GM10266 (cell line): ENCODE measurements around the gene MAGEB3.

Source experiments
- DNase-seq: peaks from one replicate; pipeline ENCODE4 v3.0.0; 2012; ENCODE audit errors: extremely low spot score
- TF ChIP-seq, protein P1 (sequence below): IDR thresholded peaks from 2 replicates; pipeline ENCODE4 v1.5.1; 2012; ENCODE audit warnings: mild to moderate bottlenecking, low read depth; ENCODE audit not compliant: control insufficient read depth, insufficient read depth; ENCODE audit errors: missing control alignments

Gene MAGEB3

DNA sequence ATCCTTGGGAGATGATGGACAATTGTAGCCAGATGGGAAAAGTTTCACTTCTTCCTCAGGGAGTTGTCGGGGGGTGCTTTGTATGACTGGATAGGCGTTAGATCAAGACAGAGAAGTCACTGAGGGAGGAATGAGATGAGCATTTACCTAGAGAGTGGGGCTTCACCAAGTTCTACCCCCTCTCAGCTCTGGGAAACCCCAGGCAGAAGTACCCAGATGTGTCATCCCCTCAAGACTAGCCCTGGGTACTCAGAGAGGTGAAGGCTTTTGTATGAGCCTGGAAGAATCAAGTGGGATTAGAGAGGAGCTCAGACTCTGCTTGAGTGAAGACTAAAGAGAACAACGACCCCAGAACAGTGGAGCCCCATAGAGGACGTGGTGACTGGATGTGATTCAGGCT lies 18.4 kb downstream of the MAGEB3 start:
- DNase-seq, result peak; percentile 5
- TF ChIP-seq, protein P1, sequence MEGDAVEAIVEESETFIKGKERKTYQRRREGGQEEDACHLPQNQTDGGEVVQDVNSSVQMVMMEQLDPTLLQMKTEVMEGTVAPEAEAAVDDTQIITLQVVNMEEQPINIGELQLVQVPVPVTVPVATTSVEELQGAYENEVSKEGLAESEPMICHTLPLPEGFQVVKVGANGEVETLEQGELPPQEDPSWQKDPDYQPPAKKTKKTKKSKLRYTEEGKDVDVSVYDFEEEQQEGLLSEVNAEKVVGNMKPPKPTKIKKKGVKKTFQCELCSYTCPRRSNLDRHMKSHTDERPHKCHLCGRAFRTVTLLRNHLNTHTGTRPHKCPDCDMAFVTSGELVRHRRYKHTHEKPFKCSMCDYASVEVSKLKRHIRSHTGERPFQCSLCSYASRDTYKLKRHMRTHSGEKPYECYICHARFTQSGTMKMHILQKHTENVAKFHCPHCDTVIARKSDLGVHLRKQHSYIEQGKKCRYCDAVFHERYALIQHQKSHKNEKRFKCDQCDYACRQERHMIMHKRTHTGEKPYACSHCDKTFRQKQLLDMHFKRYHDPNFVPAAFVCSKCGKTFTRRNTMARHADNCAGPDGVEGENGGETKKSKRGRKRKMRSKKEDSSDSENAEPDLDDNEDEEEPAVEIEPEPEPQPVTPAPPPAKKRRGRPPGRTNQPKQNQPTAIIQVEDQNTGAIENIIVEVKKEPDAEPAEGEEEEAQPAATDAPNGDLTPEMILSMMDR, result no peak

DNA sequence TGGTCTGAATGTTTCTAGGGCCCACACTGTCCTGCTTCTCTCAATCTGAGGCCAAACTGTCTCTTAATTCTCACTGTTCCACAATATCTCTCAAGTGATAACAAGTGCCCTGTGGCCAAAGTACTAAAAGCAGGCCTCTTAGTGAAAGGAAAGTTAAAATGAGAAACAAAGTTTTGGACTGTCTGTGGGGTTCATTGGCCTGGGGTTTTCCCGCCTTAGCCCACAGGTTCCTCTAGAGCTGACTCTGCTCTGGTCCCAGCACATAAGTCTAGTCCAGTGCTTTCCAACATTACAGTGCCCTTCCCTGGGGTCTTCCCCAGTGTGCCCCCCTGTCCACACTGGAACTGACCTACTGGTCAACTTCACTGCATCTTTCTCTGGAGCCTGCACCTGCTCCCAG lies 22.8 kb downstream of the MAGEB3 start:
- TF ChIP-seq, protein P1, result no peak
- DNase-seq, result peak; percentile 4

DNA sequence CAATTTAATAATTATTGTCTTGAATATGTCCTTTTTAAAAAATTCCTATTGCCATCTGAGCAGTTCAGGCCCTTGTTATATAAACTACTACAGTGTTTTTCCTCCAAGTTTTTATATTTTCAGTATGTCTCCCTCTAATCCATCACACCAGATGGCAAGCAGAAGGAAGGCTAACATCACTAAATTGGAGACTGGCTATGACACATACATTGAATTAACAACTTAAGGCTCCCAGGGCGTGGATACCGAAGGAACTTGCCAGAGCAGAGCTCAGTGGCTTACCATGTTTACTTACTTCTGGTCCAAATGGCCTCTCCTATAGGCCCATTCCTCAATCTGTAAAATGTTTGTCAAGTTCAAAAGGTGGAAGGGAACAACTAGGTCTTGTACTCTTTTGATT lies 29.5 kb downstream of the MAGEB3 start:
- no peak for DNase-seq
- TF ChIP-seq, protein P1, result no peak

DNA sequence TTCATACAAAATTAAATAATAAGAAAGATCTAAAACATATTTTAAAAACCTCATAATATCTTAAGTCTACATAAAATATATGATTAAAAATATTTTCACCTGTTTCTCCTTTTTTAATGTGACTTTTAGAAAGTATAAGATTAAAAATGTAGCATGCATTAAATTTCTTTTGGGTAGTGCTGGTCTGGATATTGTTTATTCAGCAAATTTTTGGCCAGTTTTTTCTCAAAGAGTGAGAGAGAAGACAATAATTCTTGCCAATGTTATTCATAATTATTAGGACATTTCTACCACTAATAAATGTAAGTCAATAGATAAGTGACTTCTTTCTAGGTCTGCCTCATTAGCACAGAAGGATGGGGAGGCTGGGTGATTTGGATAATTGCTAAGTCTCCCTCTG lies 30.6 kb downstream of the MAGEB3 start:
- no peak for DNase-seq
- TF ChIP-seq, protein P1, result no peak

DNA sequence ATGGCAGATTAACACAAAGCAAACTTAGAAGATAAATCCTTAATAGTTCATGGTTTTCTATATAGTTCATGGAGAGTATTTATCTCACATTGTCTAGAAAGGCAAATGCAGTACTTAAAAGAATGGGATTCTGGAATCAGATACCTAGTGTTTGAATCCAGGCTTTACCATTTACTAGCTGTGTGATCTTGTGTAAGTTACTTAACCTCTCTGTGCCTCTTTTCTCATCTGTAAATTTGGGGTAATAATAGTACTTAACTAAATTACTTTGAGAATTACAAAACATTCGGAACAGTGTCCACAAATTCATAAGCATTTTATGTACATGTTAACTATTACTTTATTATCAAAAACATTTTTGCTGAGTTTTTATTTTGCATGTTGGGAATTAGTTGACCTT lies 32.3 kb downstream of the MAGEB3 start:
- TF ChIP-seq, protein P1, result no peak
- no peak for DNase-seq

DNA sequence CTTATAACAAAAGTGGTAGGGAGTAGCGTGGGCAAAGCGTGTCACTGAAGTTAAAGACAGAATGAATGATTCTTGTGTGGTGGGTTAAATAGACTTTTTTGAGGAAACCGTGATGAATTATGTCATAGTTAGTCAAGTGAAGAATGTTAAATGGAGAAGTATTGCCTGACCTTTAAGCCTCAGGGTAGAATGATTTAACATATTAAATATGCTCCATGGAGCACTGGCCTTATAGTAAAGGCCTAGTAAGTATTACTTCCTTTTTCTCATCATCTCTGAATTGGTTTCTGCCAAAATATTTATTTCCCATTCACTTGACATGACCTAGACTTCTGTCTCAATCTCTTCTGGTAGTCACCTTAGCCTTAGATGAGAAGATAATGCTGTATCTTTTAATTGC lies 40.2 kb downstream of the MAGEB3 start:
- DNase-seq, result no peak
- TF ChIP-seq, protein P1, result no peak

DNA sequence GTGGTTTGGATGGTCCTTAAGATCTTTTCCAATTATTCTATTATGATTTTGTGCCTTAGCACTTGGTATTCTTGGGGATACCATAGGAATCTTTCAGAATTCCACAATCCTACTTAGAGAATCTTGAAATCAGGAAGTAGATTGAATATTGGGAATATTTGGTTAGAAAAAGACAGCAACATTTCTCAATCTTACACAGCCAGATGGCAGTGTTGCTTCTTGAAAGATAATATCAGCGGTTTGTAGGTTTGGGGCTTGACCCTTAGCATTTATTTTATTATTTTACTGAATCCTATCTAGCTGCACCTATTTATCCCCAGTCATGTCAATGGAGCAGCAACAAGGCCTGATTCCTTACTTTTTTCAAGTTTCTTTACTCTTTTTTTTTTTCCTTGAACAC lies 45.0 kb downstream of the MAGEB3 start:
- DNase-seq, result no peak
- TF ChIP-seq, protein P1, result no peak

DNA sequence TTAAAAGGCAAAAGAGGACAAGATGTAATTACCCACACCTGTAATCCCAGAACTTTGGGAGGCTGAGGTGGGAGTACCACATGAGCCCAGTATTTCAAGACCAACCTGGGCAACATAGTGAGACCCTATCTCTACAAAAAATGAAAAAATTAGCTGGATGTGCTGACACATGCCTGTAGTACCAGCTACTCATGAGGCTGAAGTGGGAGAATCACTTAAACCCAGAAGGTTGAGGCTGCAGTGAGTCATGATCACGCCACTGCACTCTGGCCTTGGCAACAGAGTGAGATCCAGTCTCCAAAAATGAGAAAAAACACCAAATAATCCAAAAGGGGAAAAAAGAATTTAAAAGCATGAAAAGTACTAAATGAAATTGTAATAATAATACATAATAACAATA lies 47.9 kb downstream of the MAGEB3 start:
- no peak for DNase-seq
- TF ChIP-seq, protein P1, result no peak
